ENCODE results near the gene KCTD15.

The KCTD15 gene

DNA sequence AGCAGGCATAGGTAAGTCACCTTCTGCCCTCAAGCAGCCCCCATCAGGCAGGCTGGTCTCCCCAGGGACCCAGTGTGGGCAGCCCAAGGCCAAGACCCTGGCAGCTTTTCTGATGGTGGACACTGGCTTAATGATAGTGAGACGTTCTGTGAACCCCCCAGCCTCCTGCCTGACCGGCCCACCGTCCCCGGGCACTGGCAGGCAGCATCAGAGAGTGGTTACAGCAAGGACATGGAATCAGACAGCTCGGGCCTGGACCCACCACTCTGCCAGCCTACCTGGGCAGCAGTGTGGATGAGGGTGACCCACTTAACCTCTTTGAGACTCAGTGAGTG is 45.3 kb upstream of the KCTD15 start:
- TF ChIP-seq, protein P1, sequence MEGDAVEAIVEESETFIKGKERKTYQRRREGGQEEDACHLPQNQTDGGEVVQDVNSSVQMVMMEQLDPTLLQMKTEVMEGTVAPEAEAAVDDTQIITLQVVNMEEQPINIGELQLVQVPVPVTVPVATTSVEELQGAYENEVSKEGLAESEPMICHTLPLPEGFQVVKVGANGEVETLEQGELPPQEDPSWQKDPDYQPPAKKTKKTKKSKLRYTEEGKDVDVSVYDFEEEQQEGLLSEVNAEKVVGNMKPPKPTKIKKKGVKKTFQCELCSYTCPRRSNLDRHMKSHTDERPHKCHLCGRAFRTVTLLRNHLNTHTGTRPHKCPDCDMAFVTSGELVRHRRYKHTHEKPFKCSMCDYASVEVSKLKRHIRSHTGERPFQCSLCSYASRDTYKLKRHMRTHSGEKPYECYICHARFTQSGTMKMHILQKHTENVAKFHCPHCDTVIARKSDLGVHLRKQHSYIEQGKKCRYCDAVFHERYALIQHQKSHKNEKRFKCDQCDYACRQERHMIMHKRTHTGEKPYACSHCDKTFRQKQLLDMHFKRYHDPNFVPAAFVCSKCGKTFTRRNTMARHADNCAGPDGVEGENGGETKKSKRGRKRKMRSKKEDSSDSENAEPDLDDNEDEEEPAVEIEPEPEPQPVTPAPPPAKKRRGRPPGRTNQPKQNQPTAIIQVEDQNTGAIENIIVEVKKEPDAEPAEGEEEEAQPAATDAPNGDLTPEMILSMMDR (IDR thresholded peaks at IDR 0.05): no peak
- TF ChIP-seq ZFX (IDR thresholded peaks at IDR 0.05; ENCODE audit: borderline replicate concordance): no peak
- H3K27ac ChIP-seq: no peak overlapping the region

GRCh38 chr19:33752018-33752800 is 44.5 kb upstream of the KCTD15 start:
- no peak overlapping the region for H3K27ac ChIP-seq
- TF ChIP-seq ZFX (IDR thresholded peaks at IDR 0.05; ENCODE audit: borderline replicate concordance): no peak
- TF ChIP-seq, protein P1 (IDR thresholded peaks at IDR 0.05): no peak

DNA sequence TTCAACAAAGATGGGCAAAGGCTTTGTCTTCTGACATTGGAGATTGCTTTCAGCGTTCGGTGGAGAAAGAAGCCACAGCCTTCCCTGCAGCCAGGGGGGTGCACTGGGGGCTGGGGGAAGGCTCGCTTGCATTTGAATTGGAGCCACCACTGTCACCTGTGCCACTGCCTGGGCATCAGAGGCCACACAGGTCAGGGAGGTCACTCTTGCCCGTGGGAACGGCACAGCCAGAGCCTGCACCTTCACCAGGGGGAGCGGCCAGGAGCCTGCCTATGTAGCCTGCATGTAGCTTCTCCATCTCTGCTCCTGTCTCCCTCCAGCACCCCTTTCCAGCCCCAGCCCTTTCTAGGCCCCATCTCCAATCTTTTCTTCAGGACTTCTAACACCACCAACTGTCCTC is 43.7 kb upstream of the KCTD15 start:
- no peak overlapping the region for H3K27ac ChIP-seq

DNA sequence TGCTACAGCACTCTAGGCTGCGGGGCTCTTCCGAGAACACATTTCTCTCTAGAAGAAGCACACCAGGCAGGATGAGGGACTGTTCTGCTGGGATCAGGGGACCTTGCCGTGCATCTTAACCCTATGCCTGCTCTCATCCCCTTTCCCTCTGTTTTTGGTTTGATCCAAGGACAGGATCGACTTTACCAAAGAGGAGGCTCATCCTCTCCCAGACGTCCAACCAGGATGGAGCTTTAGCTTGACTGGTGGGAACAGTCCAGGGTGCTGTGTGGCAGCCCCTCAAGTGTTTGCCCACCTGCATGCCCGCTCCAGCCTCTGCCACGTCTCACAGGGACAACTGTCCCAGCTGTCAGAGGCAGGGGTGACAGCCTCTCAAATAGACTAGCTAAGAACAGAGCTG is 42.3 kb upstream of the KCTD15 start:
- no peak for TF ChIP-seq ZFX (IDR thresholded peaks at IDR 0.05; ENCODE audit: borderline replicate concordance)
- TF ChIP-seq, protein P1 (IDR thresholded peaks at IDR 0.05): no peak
- no peak overlapping the region for H3K27ac ChIP-seq

More for the DNA sequence above, 43.7 kb upstream of the KCTD15 start:
- TF ChIP-seq, protein P1 (IDR thresholded peaks at IDR 0.05): no peak
- no peak for TF ChIP-seq ZFX (IDR thresholded peaks at IDR 0.05; ENCODE audit: borderline replicate concordance)

- TF ChIP-seq, protein P1 (IDR thresholded peaks at IDR 0.05): no peak
- no peak for TF ChIP-seq ZFX (IDR thresholded peaks at IDR 0.05; ENCODE audit: borderline replicate concordance)
- H3K27ac ChIP-seq: no peak overlapping the region
These were observed 41.3 kb upstream of the KCTD15 start for GRCh38 chr19:33755099-33756035.

- no peak overlapping the region for H3K27ac ChIP-seq
- TF ChIP-seq, protein P1 (IDR thresholded peaks at IDR 0.05): no peak
- TF ChIP-seq ZFX (IDR thresholded peaks at IDR 0.05; ENCODE audit: borderline replicate concordance): no peak
These were observed 40.5 kb upstream of the KCTD15 start for GRCh38 chr19:33756177-33756576.
